Tibial artery (tissue), 4 donors: Measurements from ENCODE around the gene COQ10A.
"Not testable (repeated sequence)": the region's sequence is repeated elsewhere in the genome, so short reads cannot be mapped to it uniquely, and the experiment has no call there.

ENCODE experiments used
- DNase-seq, 2 donors: peaks; one replicate each; pipeline ENCODE4 v3.0.0-alpha.2; 2019
- H3K27ac ChIP-seq, 2 donors: fragments of 200-600 bp; sonication (generic) in 1 of 2; 1 replicate in 1 of 2; 2 replicates in 1 of 2; pipeline ENCODE4 v1.5.1; 2018 to 2019; ENCODE audit warnings: mild to moderate bottlenecking in 1 of 2
- H3K27me3 ChIP-seq, 2 donors: fragments of 200-600 bp; sonication (generic) in 1 of 2; one replicate each; pipeline versions ENCODE4 v1.5.1 to v1.6.0; 2016 to 2019
- H3K36me3 ChIP-seq, 3 donors: fragments of 200-600 bp; sonication (generic) in 2 of 3; one replicate each; pipeline ENCODE4 v1.5.1; 2016 to 2019; ENCODE audit warnings: mild to moderate bottlenecking in 2 of 3
- H3K4me1 ChIP-seq, 4 donors: fragments of 200-600 bp; sonication (generic) in 2 of 4; 1 replicate in 3 of 4; 2 replicates in 1 of 4; pipeline ENCODE4 v1.5.1; 2016 to 2019
- H3K4me3 ChIP-seq, 2 donors: fragments of 200-600 bp; sonication (generic) in 1 of 2; 1 replicate in 1 of 2; 2 replicates in 1 of 2; pipeline ENCODE4 v1.5.1; 2018 to 2019; ENCODE audit warnings: mild to moderate bottlenecking in 2 of 2
- H3K9me3 ChIP-seq, 3 donors: fragments of 200-600 bp; sonication (generic) in 1 of 3; one replicate each; pipeline ENCODE4 v1.5.1; 2016 to 2019
- CTCF ChIP-seq, 2 experiments: fragments of 200-600 bp in 1 of 2; fragments of 450-650 bp in 1 of 2; IDR thresholded peaks; one replicate each; pipeline ENCODE4 v1.5.1; 2017 to 2019; ENCODE audit warnings: antibody characterized with exemption in 2 of 2, mild to moderate bottlenecking in 1 of 2, moderate library complexity in 1 of 2
- intact Hi-C: fragments of 100-400 bp; cut with DNase I; formaldehyde crosslinking; loops from one replicate; pipeline ENCODE4 v1.15.0; 2023; ENCODE audit warnings: low total_unique reads

COQ10A gene

GRCh38 chr12:56271031-56271430, 4.3 kb downstream of the COQ10A start:
- peaks cover 0 to 31% (median 17%) of the 10 kb centered on the region in 4 donors for H3K4me1 ChIP-seq

GRCh38 chr12:56272468-56272867, 5.7 kb downstream of the COQ10A start:
- H3K27ac ChIP-seq = peak overlapping the region in 1 of 2 donors; percentile 75
- peaks cover 48 to 81% (median 55%) of the 10 kb centered on the region in 3 donors for H3K36me3 ChIP-seq
- intact Hi-C loops, DNase-seq, H3K4me3 ChIP-seq, H3K9me3 ChIP-seq, H3K27me3 ChIP-seq: not testable (repeated sequence)
- H3K4me1 ChIP-seq = peaks cover 0 to 24% (median 12%) of the 10 kb centered on the region in 4 donors

More at GRCh38 chr12:56271031-56271430, 4.3 kb downstream of the COQ10A start:
- H3K27ac ChIP-seq = peak overlapping the region; percentile 61 to 75
- H3K4me3 ChIP-seq = no peak overlapping the region
- intact Hi-C loops = no loop called here
- peaks cover 36 to 66% (median 43%) of the 10 kb centered on the region in 3 donors for H3K36me3 ChIP-seq
- H3K27me3 ChIP-seq = no peaks in the 10 kb centered on the region
- no peak for DNase-seq
- no peaks in the 10 kb centered on the region for H3K9me3 ChIP-seq
- peak; percentile 35 to 39 for TF ChIP-seq CTCF (IDR thresholded peaks at IDR 0.05)

GRCh38 chr12:56274299-56274698, 7.6 kb downstream of the COQ10A start:
- H3K27me3 ChIP-seq = no peaks in the 10 kb centered on the region
- H3K27ac ChIP-seq = no peak overlapping the region
- H3K9me3 ChIP-seq = no peaks in the 10 kb centered on the region
- H3K4me1 ChIP-seq = peaks cover 0 to 18% (median 6%) of the 10 kb centered on the region in 4 donors
- intact Hi-C loops = no loop called here
- TF ChIP-seq CTCF (IDR thresholded peaks at IDR 0.05) = no peak
- H3K4me3 ChIP-seq = no peak overlapping the region
- no peak for DNase-seq
- peaks cover 65 to 99% (median 68%) of the 10 kb centered on the region in 3 donors for H3K36me3 ChIP-seq

- no peak for TF ChIP-seq CTCF (IDR thresholded peaks at IDR 0.05)
- H3K4me3 ChIP-seq = no peak overlapping the region
- no peaks in the 10 kb centered on the region for H3K9me3 ChIP-seq
- no peak overlapping the region for H3K27ac ChIP-seq
- DNase-seq = no peak
- peaks cover 90 to 100% (median 97%) of the 10 kb centered on the region in 3 donors for H3K36me3 ChIP-seq
- H3K4me1 ChIP-seq = no peaks in the 10 kb centered on the region
- no peaks in the 10 kb centered on the region for H3K27me3 ChIP-seq
- intact Hi-C loops = no loop called here
Observed at GRCh38 chr12:56278905-56279304, 12.2 kb downstream of the COQ10A start.

GRCh38 chr12:56280849-56281248, 14.1 kb downstream of the COQ10A start:
- H3K36me3 ChIP-seq = peaks cover 83 to 100% (median 89%) of the 10 kb centered on the region in 3 donors
- no peak for TF ChIP-seq CTCF (IDR thresholded peaks at IDR 0.05)
- intact Hi-C loops = no loop called here
- no peaks in the 10 kb centered on the region for H3K9me3 ChIP-seq
- no peak overlapping the region for H3K4me3 ChIP-seq
- no peaks in the 10 kb centered on the region for H3K4me1 ChIP-seq
- H3K27ac ChIP-seq = no peak overlapping the region
- no peaks in the 10 kb centered on the region for H3K27me3 ChIP-seq
- no peak for DNase-seq

DNA sequence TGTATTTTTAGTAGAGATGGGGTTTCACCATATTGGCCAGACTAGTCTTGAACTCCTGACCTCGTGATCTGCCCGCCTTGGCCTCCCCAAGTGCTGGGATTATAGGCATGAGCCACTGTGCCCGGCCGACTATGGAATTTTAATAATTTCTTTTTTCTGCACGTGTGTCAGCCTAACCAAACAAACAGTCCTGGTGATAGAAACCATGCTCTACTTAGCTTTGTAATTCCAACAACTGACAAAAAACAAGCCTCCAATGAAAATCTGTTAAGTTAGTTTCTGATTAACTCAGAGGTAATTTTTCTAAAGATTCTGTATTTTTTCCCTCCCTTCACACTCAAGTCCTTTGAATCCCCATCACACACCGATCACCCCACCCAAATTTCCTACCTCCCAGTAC, 15.3 kb downstream of the COQ10A start:
- no peak for TF ChIP-seq CTCF (IDR thresholded peaks at IDR 0.05)
- Histone ChIP-seq H3K4me3 (no peak overlapping the region), H3K36me3 (peaks cover 74 to 95% (median 79%) of the 10 kb centered on the region in 3 donors), H3K9me3 (no peaks in the 10 kb centered on the region), H3K4me1 (peaks cover 0 to 5% (median 0%) of the 10 kb centered on the region in 4 donors), H3K27ac (no peak overlapping the region), H3K27me3 (no peaks in the 10 kb centered on the region)
- intact Hi-C loops = no loop called here
- no peak for DNase-seq
